ENCODE data around the gene TMBIM1. TPM values are rescaled to one million over a fixed set of nuclear protein-coding genes. Genes with fewer than 3 reads are reported as not detected.

TMBIM1 gene
- total RNA-seq, 1 donor from 2014 or later = 74.9 TPM

GRCh38 chr2:218310853-218311540 is 18.7 kb upstream of the TMBIM1 start:
- H3K9me3 Mint-ChIP-seq = no peaks in the 10 kb centered on the region
- H3K36me3 Mint-ChIP-seq = no peaks in the 10 kb centered on the region
- peak overlapping the region; percentile 94 for H3K27ac Mint-ChIP-seq
- DNase-seq (ENCODE audit: low spot score in 2 of 2, unreplicated experiment in 2 of 2) = no peak
- peaks cover 38% of the 10 kb centered on the region for H3K4me1 Mint-ChIP-seq
- no peak overlapping the region for H3K4me3 Mint-ChIP-seq
- TF ChIP-seq, protein P1, sequence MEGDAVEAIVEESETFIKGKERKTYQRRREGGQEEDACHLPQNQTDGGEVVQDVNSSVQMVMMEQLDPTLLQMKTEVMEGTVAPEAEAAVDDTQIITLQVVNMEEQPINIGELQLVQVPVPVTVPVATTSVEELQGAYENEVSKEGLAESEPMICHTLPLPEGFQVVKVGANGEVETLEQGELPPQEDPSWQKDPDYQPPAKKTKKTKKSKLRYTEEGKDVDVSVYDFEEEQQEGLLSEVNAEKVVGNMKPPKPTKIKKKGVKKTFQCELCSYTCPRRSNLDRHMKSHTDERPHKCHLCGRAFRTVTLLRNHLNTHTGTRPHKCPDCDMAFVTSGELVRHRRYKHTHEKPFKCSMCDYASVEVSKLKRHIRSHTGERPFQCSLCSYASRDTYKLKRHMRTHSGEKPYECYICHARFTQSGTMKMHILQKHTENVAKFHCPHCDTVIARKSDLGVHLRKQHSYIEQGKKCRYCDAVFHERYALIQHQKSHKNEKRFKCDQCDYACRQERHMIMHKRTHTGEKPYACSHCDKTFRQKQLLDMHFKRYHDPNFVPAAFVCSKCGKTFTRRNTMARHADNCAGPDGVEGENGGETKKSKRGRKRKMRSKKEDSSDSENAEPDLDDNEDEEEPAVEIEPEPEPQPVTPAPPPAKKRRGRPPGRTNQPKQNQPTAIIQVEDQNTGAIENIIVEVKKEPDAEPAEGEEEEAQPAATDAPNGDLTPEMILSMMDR (IDR thresholded peaks at IDR 0.05; ENCODE audit: unreplicated experiment) = no peak
- H3K27me3 Mint-ChIP-seq (ENCODE audit: low read depth) = no peaks in the 10 kb centered on the region

DNA sequence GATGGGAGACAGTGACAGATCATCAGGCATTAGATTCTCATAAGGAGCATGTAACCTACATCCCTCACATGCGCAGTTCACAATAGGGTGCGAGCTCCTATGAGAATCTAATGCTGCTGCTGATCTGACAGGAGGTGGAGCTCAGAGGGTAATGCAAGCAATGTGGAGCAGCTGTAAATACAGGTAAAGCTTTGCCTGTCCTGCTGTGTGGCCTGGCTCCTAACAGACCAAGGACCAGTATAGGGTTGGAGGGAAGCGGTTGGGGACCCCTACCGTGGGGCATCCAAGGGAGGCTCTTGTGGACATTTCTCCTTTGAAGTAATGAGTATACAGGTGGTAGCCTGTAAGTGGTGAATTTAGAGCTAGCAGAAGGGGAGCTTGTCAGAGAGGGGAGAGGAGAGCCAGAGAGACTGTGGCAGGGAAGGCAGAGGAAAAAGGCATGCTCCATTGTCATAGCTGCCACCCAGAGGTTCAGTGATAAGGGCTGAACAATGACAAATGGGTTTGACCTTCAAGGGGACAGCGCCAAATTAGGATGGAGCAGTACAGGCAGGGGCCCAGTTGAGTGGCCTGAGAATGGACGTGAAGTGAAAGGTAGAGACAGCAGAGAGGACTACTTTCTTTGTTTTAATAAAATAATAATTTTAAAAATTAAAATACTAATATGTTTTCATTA is 15.2 kb upstream of the TMBIM1 start:
- peaks cover 29% of the 10 kb centered on the region for H3K4me1 Mint-ChIP-seq
- no peak overlapping the region for H3K4me3 Mint-ChIP-seq
- DNase-seq (ENCODE audit: low spot score in 2 of 2, unreplicated experiment in 2 of 2) = no peak

GRCh38 chr2:218306184-218306920 is 14.0 kb upstream of the TMBIM1 start:
- DNase-seq (ENCODE audit: low spot score in 2 of 2, unreplicated experiment in 2 of 2) = no peak
- no peaks in the 10 kb centered on the region for H3K27me3 Mint-ChIP-seq (ENCODE audit: low read depth)
- peaks cover 17% of the 10 kb centered on the region for H3K4me1 Mint-ChIP-seq
- H3K27ac Mint-ChIP-seq = no peak overlapping the region
- H3K4me3 Mint-ChIP-seq = no peak overlapping the region
- H3K36me3 Mint-ChIP-seq = no peaks in the 10 kb centered on the region
- no peaks in the 10 kb centered on the region for H3K9me3 Mint-ChIP-seq
- TF ChIP-seq, protein P1 (IDR thresholded peaks at IDR 0.05; ENCODE audit: unreplicated experiment) = no peak

More for the DNA sequence above, 15.2 kb upstream of the TMBIM1 start:
- Mint-ChIP-seq H3K27me3 (ENCODE audit: low read depth) (no peaks in the 10 kb centered on the region), H3K36me3 (no peaks in the 10 kb centered on the region), H3K27ac (peak overlapping the region; percentile 55), H3K9me3 (no peaks in the 10 kb centered on the region)
- TF ChIP-seq, protein P1 (IDR thresholded peaks at IDR 0.05; ENCODE audit: unreplicated experiment) = no peak

DNA sequence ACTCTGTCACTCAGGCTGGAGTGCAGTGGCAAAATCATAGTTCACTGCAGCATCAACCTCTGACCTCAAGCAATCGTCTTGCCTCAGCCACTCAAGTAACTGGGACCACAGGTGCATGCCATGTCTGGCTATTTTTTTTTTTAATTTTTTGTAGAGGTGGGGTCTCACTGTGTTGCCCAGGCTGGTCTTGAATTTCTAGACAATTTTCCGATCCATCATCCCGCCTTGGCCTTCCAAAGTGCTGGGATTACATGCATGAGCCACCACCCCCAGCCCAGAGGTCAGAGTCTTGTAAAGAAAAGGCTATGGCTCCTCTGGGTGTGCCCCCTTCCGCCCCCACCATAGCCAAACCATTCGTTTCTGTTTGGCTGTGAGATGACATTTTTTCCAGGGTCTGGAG is 13.1 kb upstream of the TMBIM1 start:
- Mint-ChIP-seq H3K27me3 (ENCODE audit: low read depth) (no peaks in the 10 kb centered on the region), H3K4me1 (peaks cover 12% of the 10 kb centered on the region), H3K36me3 (no peaks in the 10 kb centered on the region), H3K4me3 (no peak overlapping the region), H3K9me3 (no peaks in the 10 kb centered on the region), H3K27ac (peak overlapping the region; percentile 34)
- TF ChIP-seq, protein P1 (IDR thresholded peaks at IDR 0.05; ENCODE audit: unreplicated experiment) = no peak
- no peak for DNase-seq (ENCODE audit: low spot score in 2 of 2, unreplicated experiment in 2 of 2)

- Mint-ChIP-seq H3K27me3 (ENCODE audit: low read depth) (no peaks in the 10 kb centered on the region), H3K27ac (no peak overlapping the region), H3K4me3 (no peak overlapping the region), H3K36me3 (no peaks in the 10 kb centered on the region), H3K4me1 (peaks cover 24% of the 10 kb centered on the region), H3K9me3 (no peaks in the 10 kb centered on the region)
- TF ChIP-seq, protein P1 (IDR thresholded peaks at IDR 0.05; ENCODE audit: unreplicated experiment) = peak; percentile 99
- peak; percentile 63 to 89 for DNase-seq (ENCODE audit: low spot score in 2 of 2, unreplicated experiment in 2 of 2)
These were observed 9.0 kb upstream of the TMBIM1 start for GRCh38 chr2:218301176-218301819.

Data from mesothelial cell of epicardium (in vitro differentiated cells).